H9 (cell line): ENCODE results near the gene APOBEC3A. TPM values are rescaled to one million over a fixed set of nuclear protein-coding genes. Genes with fewer than 3 reads are reported as not detected.
"Not testable (repeated sequence)": the region's sequence is repeated elsewhere in the genome, so short reads cannot be mapped to it uniquely, and the experiment has no call there.

Experiments used
- DNase-seq: peaks from one replicate; pipeline ENCODE4 v3.0.0-alpha.2; 2017
- H2AFZ ChIP-seq: one replicate; pipeline ENCODE4 v1.6.1; 2013; ENCODE audit warnings: mild to moderate bottlenecking, low read length, control low read depth, moderate library complexity
- H2AK5ac ChIP-seq: 2 replicates; pipeline ENCODE4 v1.6.1; 2013; ENCODE audit warnings: low read length, control low read depth, mixed read lengths; ENCODE audit not compliant: insufficient read length
- H2BK120ac ChIP-seq: one replicate; pipeline ENCODE4 v1.6.1; 2013; ENCODE audit warnings: low read depth, mild to moderate bottlenecking, low read length, control low read depth, inconsistent platforms; ENCODE audit not compliant: poor library complexity, severe bottlenecking
- H2BK12ac ChIP-seq: 2 replicates; pipeline ENCODE4 v1.6.1; 2013; ENCODE audit warnings: low read length, control low read depth, mixed read lengths, low read depth; ENCODE audit not compliant: insufficient read length
- H2BK15ac ChIP-seq: 2 replicates; pipeline ENCODE4 v1.6.1; 2013; ENCODE audit warnings: low read depth, low read length, control low read depth
- H2BK20ac ChIP-seq: one replicate; pipeline ENCODE4 v1.6.1; 2013; ENCODE audit warnings: low read depth, mild to moderate bottlenecking, low read length, control low read depth, inconsistent platforms; ENCODE audit not compliant: poor library complexity, severe bottlenecking
- H2BK5ac ChIP-seq: 2 replicates; pipeline ENCODE4 v1.6.1; 2013; ENCODE audit warnings: low read length, control low read depth, mixed read lengths; ENCODE audit not compliant: insufficient read length
- H3K14ac ChIP-seq: 2 replicates; pipeline ENCODE4 v1.6.1; 2013; ENCODE audit warnings: low read length, control low read depth; ENCODE audit not compliant: insufficient read depth
- H3K18ac ChIP-seq: 2 replicates; pipeline ENCODE4 v1.6.1; 2013; ENCODE audit warnings: low read depth, mild to moderate bottlenecking, mixed read lengths, low read length, control low read depth; ENCODE audit not compliant: insufficient read length
- H3K23ac ChIP-seq: 2 replicates; pipeline ENCODE4 v1.6.1; 2013; ENCODE audit warnings: low read length, control low read depth, mixed read lengths, low read depth; ENCODE audit not compliant: insufficient read length
- H3K23me2 ChIP-seq: 2 replicates; pipeline ENCODE4 v1.6.1; 2013; ENCODE audit warnings: low read depth, mild to moderate bottlenecking, mixed read lengths, low read length, control low read depth; ENCODE audit not compliant: insufficient read length, poor library complexity, severe bottlenecking
- H3K27ac ChIP-seq: 2 replicates; pipeline ENCODE4 v1.5.1; 2013; ENCODE audit warnings: low read length, control low read depth, mixed read lengths, low read depth; ENCODE audit not compliant: insufficient read length
- H3K27me3 ChIP-seq: 2 replicates; pipeline ENCODE4 v1.6.1; 2013; ENCODE audit warnings: low read length, control low read depth, inconsistent platforms; ENCODE audit not compliant: insufficient read depth
- H3K4ac ChIP-seq: 2 replicates; pipeline ENCODE4 v1.6.1; 2013; ENCODE audit warnings: low read depth, mild to moderate bottlenecking, control low read depth, inconsistent platforms, low read length, moderate library complexity
- H3K4me1 ChIP-seq: 2 replicates; pipeline ENCODE4 v1.6.1; 2013; ENCODE audit warnings: low read length, control low read depth, inconsistent platforms; ENCODE audit not compliant: insufficient read depth
- H3K4me2 ChIP-seq: 2 replicates; pipeline ENCODE4 v1.6.1; 2013; ENCODE audit warnings: low read length, control low read depth, mixed read lengths; ENCODE audit not compliant: insufficient read length, insufficient read depth
- H3K56ac ChIP-seq: 2 replicates; pipeline ENCODE4 v1.6.1; 2013; ENCODE audit warnings: low read depth, mild to moderate bottlenecking, mixed read lengths, low read length, control low read depth; ENCODE audit not compliant: insufficient read length
- H3K79me1 ChIP-seq: 2 replicates; pipeline ENCODE4 v1.6.1; 2013; ENCODE audit warnings: low read depth, mild to moderate bottlenecking, moderate library complexity, low read length, control low read depth, inconsistent platforms; ENCODE audit not compliant: insufficient read depth, poor library complexity, severe bottlenecking
- H3K79me2 ChIP-seq: 2 replicates; pipeline ENCODE4 v1.6.1; 2013; ENCODE audit warnings: low read length, control low read depth, inconsistent platforms; ENCODE audit not compliant: insufficient read depth
- H3K9ac ChIP-seq: 2 replicates; pipeline ENCODE4 v1.6.1; 2013; ENCODE audit warnings: low read length, control low read depth, mixed read lengths; ENCODE audit not compliant: insufficient read length; ENCODE audit errors: extremely low read depth
- H3K9me3 ChIP-seq: one replicate; pipeline ENCODE4 v1.6.1; 2013; ENCODE audit warnings: low read depth, low read length, inconsistent platforms; ENCODE audit not compliant: control insufficient read depth
- H3T11ph ChIP-seq: one replicate; pipeline ENCODE4 v1.6.1; 2013; ENCODE audit warnings: mild to moderate bottlenecking, low read length, control low read depth, inconsistent platforms
- H4K20me1 ChIP-seq: one replicate; pipeline ENCODE4 v1.6.1; 2013; ENCODE audit not compliant: control insufficient read depth, insufficient read length, insufficient read depth
- H4K5ac ChIP-seq: 2 replicates; pipeline ENCODE4 v1.6.1; 2013; ENCODE audit warnings: low read depth, mild to moderate bottlenecking, mixed read lengths, low read length, control low read depth; ENCODE audit not compliant: insufficient read length
- H4K8ac ChIP-seq: replicated peaks from 2 replicates; pipeline ENCODE4 v1.6.1; 2013; ENCODE audit warnings: low read length, control low read depth, mixed read lengths, low read depth; ENCODE audit not compliant: insufficient read length
- H4K91ac ChIP-seq: 2 replicates; pipeline ENCODE4 v1.6.1; 2013; ENCODE audit warnings: low read depth, mild to moderate bottlenecking, moderate library complexity, mixed read lengths, low read length, control low read depth; ENCODE audit not compliant: insufficient read length
- H3K27ac Mint-ChIP-seq, 3 experiments: 2 replicates in 2 of 3; 3 replicates in 1 of 3; pipeline ENCODE4 v1.8.0; 2020 to 2021; ENCODE audit warnings: mixed read lengths in 3 of 3, mild to moderate bottlenecking in 1 of 3, moderate library complexity in 1 of 3
- H3K27me3 Mint-ChIP-seq: 2 replicates; pipeline ENCODE4 v1.8.0; 2021; ENCODE audit warnings: low read depth, mild to moderate bottlenecking, moderate library complexity, mixed read lengths
- H3K36me3 Mint-ChIP-seq, 3 experiments: 2 replicates in 2 of 3; 3 replicates in 1 of 3; pipeline ENCODE4 v1.8.0; 2020 to 2021; ENCODE audit warnings: low read depth in 3 of 3, mixed read lengths in 3 of 3; ENCODE audit not compliant: insufficient read depth in 1 of 3
- H3K4me1 Mint-ChIP-seq, 2 experiments: 2 replicates each; pipeline ENCODE4 v1.8.0; 2020; ENCODE audit warnings: mixed read lengths in 2 of 2
- H3K4me3 Mint-ChIP-seq, 2 experiments: 2 replicates in 1 of 2; 3 replicates in 1 of 2; pipeline ENCODE4 v1.8.0; 2020 to 2021; ENCODE audit warnings: mild to moderate bottlenecking in 2 of 2, mixed read lengths in 2 of 2, moderate library complexity in 1 of 2
- H3K9me3 Mint-ChIP-seq, 2 experiments: 2 replicates in 1 of 2; 3 replicates in 1 of 2; pipeline ENCODE4 v1.8.0; 2020; ENCODE audit warnings: mild to moderate bottlenecking in 2 of 2, mixed read lengths in 2 of 2, moderate library complexity in 1 of 2
- WGBS: extraction: QIAGEN DNeasy Blood & Tissue Kit; methylation state at CpG from one replicate; pipeline ENCODE4 v1.1.7; 2013; ENCODE audit warnings: missing lambda C conversion rate, low lambda C conversion rate, mixed read lengths; ENCODE audit not compliant: insufficient read length; ENCODE audit errors: extremely low coverage; 5-methylcytosine and 5-hydroxymethylcytosine counted together
- total RNA-seq: library from RNA; stranded (reverse); gene quantifications from 2 replicates; pipeline ENCODE4 v1.2.1, GENCODE V29; 2021
- TF ChIP-seq, protein P1 (sequence below): fragments of 200-600 bp; sonication (generic); conservative IDR thresholded peaks from 3 replicates; pipeline ENCODE4 v1.8.0; 2021; ENCODE audit warnings: antibody characterized with exemption, mild to moderate bottlenecking

APOBEC3A gene
- total RNA-seq, 1 experiment from 2014 or later, result not detected

DNA sequence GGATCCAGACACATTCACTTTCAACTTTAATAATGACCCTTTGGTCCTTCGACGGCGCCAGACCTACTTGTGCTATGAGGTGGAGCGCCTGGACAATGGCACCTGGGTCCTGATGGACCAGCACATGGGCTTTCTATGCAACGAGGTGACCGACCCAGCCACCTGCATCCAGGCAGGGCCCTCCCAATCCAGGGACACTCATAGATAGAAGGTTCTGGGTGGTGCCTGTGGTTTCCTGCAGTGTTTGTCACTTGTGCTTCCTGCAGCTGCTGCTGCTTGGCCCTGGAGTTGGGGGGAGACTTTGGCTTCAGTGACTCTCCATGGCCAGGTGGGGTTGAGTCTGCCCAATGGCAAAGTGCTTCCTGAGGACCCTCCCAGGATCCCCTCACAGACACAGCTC lies 32.1 kb downstream of the APOBEC3A start:
- Histone ChIP-seq H2BK20ac (no peak overlapping the region), H3K79me2 (no peaks in the 10 kb centered on the region), H4K20me1 (no peaks in the 10 kb centered on the region), H2BK12ac (no peak overlapping the region), H3T11ph (no peak overlapping the region), H3K27me3 (no peaks in the 10 kb centered on the region), H2AFZ (no peak overlapping the region), H4K5ac (no peak overlapping the region), H4K8ac (no peak overlapping the region), H3K9me3 (no peaks in the 10 kb centered on the region), H2BK5ac (no peak overlapping the region), H3K23ac (no peak overlapping the region), H3K4me2 (no peak overlapping the region), H3K9ac (no peak overlapping the region), H3K14ac (no peak overlapping the region), H4K91ac (no peak overlapping the region), H3K4me1 (no peaks in the 10 kb centered on the region; the same call in 1 of the 2 replicates), H3K56ac (no peak overlapping the region), H3K18ac (no peak overlapping the region), H3K23me2 (no peaks in the 10 kb centered on the region), H3K79me1 (no peaks in the 10 kb centered on the region), H3K27ac (no peak overlapping the region), H2BK15ac (no peak overlapping the region), H2BK120ac (no peak overlapping the region), H3K4ac (no peak overlapping the region), H2AK5ac (no peak overlapping the region)
- no peak for DNase-seq
- H3K9me3 Mint-ChIP-seq, result peaks cover 5 to 8% of the 10 kb centered on the region in 2 experiments; a peak in 4 of 5 replicates
- H3K27ac Mint-ChIP-seq, result peak overlapping the region in 2 of 3 experiments; percentile 35 to 39; a peak in 1 of 7 replicates
- TF ChIP-seq, protein P1, sequence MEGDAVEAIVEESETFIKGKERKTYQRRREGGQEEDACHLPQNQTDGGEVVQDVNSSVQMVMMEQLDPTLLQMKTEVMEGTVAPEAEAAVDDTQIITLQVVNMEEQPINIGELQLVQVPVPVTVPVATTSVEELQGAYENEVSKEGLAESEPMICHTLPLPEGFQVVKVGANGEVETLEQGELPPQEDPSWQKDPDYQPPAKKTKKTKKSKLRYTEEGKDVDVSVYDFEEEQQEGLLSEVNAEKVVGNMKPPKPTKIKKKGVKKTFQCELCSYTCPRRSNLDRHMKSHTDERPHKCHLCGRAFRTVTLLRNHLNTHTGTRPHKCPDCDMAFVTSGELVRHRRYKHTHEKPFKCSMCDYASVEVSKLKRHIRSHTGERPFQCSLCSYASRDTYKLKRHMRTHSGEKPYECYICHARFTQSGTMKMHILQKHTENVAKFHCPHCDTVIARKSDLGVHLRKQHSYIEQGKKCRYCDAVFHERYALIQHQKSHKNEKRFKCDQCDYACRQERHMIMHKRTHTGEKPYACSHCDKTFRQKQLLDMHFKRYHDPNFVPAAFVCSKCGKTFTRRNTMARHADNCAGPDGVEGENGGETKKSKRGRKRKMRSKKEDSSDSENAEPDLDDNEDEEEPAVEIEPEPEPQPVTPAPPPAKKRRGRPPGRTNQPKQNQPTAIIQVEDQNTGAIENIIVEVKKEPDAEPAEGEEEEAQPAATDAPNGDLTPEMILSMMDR, result no peak
- peaks cover 3% of the 10 kb centered on the region for H3K27me3 Mint-ChIP-seq
- H3K36me3 Mint-ChIP-seq, result peaks cover 3 to 20% (median 18%) of the 10 kb centered on the region in 3 experiments; a peak in 5 of 7 replicates
- H3K4me1 Mint-ChIP-seq, result peaks cover 29 to 31% of the 10 kb centered on the region in 2 experiments
- H3K4me3 Mint-ChIP-seq, result no peak overlapping the region
- no CpG with 5 or more reads among the region's 6 CpGs for WGBS

- not testable (repeated sequence) for H3K4me2 ChIP-seq, H3K27ac ChIP-seq, H3K4me1 ChIP-seq, H3K9me3 Mint-ChIP-seq, H3K27me3 ChIP-seq, H3K56ac ChIP-seq, H2BK15ac ChIP-seq, H4K91ac ChIP-seq, H3K79me2 ChIP-seq, H3K36me3 Mint-ChIP-seq, H3K27me3 Mint-ChIP-seq, H2BK5ac ChIP-seq, H2AK5ac ChIP-seq, H4K8ac ChIP-seq, H3K9ac ChIP-seq, H2BK12ac ChIP-seq, H3K18ac ChIP-seq, H3K23me2 ChIP-seq, H2BK120ac ChIP-seq, H3K27ac Mint-ChIP-seq, H3K9me3 ChIP-seq, H3K14ac ChIP-seq, H3K4ac ChIP-seq, H2BK20ac ChIP-seq, H3K79me1 ChIP-seq, H2AFZ ChIP-seq, H3K23ac ChIP-seq, H3T11ph ChIP-seq, H4K20me1 ChIP-seq, H4K5ac ChIP-seq
- WGBS, result no CpG with 5 or more reads among the region's 12 CpGs
- Mint-ChIP-seq H3K4me1 (peaks cover 34 to 35% of the 10 kb centered on the region in 2 experiments), H3K4me3 (peak overlapping the region in 1 of 2 experiments; percentile 29; a peak in 1 of 5 replicates)
- DNase-seq, result peak; percentile 82
Measured at GRCh38 chr22:38992871-38993371, 35.5 kb downstream of the APOBEC3A start.
